NCI-H510A treated with DMSO at 0.1 percent for 48 hours (cell line): Measurements from ENCODE around the gene EIPR1.
"Not testable (repeated sequence)": the region's sequence is repeated elsewhere in the genome, so short reads cannot be mapped to it uniquely, and the experiment has no call there.

ENCODE experiments used
- DNase-seq: peaks from one replicate; lab custom pipeline; 2025; lab: John Stamatoyannopoulos, UW

EIPR1 gene

DNA sequence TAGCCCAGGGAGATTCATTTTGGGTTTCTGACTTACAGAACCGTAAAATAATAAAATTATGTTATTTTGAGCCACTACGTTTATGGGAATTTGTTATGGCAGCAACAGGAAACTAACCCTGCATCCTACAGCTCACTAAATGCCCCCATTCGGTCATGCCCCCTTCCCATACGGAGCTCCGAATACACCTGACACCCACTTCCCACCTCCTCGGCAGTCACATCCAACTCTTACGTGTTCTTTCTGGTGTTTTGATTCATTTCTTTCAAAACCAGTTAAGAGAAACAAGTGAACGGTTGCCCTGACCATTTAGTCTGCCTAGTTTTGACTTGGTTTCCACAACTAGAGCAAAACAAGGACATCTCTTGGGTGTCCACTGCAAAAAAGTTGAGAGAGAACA, 19.7 kb downstream of the EIPR1 start:
- no peak for DNase-seq

DNA sequence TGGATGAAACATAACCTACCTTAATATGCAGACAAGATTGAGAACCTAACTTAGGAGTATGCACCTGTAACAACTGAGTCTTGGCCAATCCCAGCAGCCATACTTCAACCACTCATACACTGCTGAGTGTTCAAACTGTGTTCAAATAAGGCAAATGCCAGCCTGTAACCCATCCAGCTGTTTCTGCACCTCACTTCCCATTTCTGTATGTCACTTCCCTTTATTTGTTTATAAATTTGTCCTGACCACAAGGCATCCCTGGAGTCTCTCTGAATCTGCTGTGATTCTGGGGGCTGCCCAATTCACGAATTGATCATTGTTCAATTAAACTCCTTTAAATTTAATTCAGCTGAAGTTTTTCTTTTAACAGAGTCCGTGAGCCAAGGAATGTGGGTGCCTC, 20.2 kb downstream of the EIPR1 start:
- not testable (repeated sequence) for DNase-seq

DNA sequence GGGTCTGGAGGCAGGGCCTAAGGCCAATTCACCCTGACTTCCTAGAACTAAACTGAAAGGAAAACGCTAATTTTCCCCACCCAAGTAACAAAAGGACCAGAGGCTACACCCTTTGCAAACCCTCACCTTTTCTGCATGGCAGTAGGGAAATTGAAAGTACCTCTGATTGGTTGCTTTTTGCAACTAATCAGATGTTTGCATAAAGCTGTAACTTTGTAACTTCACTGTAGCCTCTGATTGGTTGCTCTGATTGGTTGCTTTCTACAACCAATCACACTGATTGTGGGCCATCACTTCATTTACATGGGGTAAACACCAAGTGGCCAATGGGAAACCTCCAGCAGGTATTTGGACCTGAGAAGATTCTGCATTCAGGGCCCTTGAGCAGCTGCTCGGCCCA, 20.8 kb downstream of the EIPR1 start:
- no peak for DNase-seq

DNA sequence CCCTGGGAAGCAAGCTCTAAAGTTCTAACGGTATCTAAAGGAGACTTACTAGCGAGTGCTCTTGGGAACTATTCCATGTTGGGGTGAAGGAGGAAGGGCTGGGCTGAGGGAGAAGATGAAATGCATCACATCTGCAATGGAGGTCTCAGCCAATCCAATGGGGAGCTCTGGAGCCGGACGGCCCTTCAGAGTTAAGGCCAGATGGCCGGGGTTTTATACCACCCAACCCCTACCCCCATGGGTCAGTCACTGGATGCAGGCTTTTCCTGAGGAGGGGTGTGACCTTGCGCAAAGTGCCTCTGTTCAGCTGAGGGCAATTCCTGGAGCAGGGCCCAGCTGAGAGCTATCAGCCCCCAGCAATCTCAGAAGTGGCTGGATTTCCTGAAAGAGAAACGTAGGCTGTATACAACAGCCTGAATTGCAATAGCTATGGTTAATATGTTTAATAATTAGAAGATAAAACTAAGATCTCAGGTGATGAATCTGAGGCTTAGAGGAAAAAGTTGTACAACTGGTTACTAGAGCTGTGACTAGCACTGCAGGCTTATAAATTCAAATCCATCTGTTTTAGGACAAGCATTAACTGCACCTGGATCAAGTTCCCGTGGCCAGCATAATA, 21.6 kb downstream of the EIPR1 start:
- peak; percentile 36 for DNase-seq

DNA sequence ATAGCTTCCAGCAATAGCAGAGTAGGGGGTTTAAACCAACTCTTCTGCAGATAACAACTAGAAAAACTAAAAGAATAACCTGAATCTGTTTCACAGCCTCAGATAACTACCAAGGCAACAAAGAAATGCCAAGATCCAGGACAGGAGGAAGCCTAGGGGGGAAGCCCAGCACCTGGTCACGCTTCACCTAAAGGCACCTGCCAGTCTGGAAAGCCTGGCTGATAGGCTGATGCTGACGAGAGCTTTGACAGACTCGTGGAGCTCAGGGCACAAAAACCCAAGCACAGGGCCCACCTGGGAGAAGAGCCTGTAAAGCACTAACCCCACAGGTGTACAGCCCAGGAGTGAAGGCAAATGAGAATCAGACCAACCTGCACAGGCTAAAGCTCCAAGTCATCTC, 22.6 kb downstream of the EIPR1 start:
- DNase-seq = peak; percentile 56

DNA sequence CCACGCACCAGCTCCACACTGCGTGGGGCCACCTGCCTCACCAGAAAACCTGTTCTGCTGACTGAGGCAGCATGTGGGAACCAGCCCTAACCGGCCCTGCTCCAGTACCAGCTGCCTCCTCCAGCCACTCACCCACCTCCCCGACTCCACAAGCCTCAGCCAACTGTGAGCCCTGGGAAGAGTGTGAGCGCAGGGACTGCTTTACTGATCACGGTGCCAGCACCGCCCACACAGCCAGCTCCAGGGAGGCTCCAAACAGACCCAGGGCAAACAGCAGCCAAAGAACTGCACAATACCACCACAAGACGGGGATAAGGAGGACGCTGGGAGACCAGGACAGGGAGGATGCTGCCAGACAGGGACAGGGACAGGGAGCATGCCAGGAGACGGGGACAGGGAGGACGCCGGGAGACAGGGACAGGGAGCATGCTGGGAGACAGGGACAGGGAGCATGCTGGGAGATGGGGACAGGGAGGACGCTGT, 28.4 kb downstream of the EIPR1 start:
- DNase-seq = peak; percentile 51

DNA sequence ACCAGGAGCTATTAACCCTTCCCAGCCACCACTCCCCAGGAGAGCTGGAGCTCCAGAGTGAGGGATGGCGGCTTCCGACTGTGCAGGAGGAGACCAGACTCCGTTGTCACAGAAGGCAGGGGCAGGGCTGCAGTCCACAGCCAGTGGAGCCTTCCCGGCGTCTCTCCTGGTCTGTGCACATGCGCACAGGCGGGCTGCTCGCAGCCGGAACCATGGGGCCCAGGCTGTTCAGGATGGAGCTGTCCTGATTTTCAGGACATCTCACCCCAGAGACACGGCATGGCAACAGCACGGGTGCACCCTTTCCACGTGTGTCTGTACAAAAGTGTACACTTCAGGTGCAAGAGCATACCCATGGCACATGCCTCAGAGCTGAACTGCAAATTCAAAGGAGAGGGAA, 28.9 kb downstream of the EIPR1 start:
- no peak for DNase-seq

DNA sequence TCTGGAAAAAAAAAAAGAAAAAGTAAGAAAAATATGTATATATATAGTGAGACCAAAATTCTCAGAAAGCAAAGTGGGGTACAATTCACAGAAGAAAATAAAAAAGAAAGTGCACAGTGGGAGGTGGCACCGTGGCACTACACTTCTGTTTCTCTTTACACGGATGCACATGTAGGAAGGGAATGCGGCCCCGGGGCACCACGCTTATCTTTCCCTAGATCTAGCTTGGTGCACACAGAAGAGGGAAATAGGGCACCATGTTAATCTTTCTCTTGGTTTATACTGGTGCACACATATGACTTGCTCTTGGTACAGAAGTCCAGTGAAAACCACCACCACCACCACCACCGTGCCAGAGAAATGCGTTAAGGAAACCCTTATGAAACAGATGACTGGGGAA, 32.0 kb downstream of the EIPR1 start:
- DNase-seq = no peak

DNA sequence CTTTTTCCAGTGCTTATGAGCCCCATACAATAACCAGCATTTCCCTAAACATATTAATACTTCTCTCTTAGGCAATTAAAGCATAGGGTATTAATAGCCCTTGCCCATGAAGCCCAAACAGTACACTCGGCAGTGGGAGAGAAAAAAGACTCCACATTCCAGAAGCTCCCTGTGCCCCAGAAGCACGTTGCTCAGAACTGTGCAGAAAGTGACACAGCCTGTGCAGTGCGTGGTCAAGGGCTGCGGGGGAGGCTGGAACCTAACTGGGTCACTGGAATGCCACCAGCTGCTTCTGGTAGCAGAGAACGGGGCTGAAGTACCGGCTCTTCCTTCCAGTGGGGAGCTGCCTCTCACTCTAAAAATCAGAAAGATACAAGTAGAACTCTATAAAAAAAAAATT, 32.7 kb downstream of the EIPR1 start:
- DNase-seq = no peak

DNA sequence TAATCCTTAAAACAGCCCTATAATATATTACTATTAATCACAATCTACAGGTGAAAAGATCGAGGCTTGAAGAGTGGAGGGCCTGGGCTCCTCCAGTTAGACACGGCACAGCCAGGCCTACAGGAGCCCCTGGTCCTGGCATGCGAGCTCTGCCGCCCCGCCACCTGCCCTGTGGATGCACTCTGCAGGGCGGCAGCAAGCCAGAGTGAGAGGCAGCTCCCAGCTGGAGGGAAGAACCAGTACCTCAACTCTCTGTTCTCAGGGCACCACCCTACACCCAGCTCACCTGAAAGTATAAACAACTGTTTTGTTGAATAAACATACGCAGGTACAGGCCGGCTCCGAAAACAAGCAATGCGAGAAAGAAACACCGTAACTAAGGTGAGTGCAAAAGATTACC, 34.6 kb downstream of the EIPR1 start:
- no peak for DNase-seq

DNA sequence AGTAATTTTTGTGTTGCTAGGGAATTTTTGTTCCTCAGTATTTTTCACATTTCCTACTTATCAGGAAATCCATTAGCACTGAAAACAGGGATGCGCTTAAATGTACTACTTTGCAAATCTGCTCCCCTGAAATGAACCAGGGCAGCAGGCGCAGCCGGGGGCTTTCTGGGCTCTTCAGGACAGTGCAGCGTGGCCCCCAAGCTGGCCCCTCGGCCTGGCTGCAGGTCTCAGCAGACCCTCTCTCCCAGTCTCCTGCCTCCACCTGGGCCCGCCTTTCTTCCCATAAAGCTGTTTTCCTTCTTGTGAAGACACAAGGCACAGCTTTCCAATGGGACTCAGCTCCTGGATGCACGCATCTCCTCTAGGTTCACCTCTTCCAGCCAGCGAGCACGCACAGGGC, 35.3 kb downstream of the EIPR1 start:
- DNase-seq = no peak

DNA sequence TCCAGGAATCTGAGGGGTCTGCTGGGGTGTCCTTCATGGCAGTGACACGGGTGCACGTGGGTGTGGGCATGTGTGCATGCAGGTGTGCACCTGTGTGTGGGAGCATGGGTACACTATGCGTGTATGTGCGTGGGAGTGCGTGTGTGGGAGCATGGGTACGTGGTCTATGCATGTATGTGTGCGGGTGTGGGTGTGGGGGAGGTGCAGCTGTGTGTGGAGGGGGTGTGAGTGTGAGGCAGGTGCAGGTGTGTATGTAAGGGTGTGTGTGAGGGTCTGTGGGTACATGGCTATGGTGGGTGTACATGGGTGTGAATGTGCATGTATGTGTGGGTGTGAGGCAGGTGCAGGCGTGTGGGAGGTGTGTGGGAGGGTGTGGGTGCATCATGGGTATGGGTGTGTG, 36.3 kb downstream of the EIPR1 start:
- DNase-seq = no peak

DNA sequence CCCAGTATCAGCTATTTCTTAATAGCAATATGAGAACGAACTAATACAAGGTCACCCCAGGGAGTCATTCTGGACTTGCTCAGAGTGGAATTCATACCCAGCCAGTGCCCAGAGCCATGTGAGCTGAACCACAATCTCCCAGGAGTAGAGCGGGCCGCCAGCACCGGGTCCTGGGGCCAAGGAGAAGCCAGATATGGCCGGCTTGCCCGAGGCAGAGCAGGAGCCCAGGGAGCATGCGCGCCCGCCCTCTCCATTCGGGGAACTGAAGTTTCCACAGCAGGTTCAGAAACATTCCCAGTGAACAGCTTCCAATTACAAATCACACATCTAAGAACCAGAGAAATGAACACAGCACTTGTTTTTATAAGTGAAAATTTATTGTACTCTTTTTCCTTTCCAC, 37.5 kb downstream of the EIPR1 start:
- no peak for DNase-seq

DNA sequence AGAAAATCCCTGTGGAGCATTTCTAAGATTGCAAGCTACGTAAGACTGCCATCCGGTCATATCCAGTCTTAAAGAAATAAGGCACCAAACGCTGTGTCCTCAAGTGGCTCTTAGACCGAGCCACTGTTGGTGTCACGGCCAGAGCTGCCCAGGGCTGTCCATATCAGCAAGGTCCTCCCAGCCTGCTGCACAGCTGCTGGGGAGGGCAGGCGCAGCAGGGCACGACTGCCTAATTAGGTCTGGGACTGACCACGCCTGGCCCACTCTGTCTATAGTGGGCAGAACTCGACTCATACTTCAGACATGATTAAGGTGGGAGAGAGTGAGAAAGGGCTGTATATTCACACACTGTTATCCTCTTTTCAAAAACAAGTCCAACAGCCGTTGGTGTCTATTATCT, 39.3 kb downstream of the EIPR1 start:
- DNase-seq = no peak

DNA sequence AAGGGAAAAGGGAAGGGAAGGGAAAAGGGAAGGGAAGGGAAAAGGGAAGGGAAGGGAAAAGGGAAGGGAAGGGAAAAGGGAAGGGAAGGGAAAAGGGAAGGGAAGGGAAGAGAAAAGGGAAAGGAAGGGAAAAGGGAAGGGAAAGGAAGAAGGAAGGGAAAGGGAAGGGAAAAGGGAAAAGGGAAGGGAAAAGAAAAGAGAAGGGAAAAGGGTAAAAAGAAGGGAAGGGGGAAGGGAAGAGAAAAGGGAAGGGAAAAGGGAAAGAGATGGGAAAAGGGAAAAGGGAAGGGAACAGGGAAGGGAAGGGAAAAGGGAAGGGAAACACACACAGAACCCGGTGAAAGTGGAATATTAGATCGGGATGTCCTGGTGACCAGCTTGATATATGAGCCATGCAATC, 40.8 kb downstream of the EIPR1 start:
- no peak for DNase-seq

DNA sequence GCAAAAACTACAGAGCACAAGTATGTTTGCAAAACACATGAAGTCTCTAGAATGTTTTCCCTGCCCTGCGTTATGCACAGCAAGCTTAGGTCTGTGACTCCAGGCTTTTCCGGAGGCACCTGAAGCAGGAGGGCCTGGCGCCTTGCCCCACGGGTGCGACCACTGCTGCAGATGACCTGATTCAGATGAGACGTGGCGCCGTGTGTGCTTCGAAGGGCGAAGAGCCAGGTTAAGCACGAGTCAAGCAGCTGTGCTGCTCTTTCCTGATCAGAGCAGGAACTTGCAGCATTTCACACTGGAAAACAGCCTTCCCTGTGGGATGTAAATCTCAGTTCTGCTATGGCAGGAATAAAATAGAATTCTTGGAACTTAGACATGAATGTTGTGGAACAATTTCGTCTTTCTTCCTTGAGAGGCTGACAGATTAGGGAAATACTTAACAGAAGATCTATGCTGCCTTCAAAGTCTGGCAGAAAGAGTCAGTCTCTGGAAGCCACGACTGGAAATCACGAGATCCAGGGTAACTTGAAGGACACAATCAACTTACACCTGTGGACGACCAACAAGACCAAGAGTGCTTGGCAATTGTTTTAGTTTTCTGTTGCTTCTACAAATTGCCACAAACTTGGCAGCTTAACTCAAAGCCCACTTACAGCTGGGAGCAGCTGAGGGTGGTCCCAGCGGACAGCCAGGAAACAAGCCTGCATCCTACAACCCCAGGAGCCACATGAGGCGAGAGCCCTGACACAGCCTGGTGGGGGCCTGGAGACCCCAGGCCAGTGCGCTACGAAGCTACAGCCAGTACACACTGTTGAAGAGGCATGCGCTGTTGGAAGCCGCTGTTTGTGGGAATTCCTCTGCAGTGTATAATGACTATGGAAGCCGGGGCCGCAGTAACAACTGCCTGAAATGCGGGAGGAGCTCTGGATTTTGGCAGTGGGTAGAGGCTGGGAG, 42.9 kb downstream of the EIPR1 start:
- no peak for DNase-seq

DNA sequence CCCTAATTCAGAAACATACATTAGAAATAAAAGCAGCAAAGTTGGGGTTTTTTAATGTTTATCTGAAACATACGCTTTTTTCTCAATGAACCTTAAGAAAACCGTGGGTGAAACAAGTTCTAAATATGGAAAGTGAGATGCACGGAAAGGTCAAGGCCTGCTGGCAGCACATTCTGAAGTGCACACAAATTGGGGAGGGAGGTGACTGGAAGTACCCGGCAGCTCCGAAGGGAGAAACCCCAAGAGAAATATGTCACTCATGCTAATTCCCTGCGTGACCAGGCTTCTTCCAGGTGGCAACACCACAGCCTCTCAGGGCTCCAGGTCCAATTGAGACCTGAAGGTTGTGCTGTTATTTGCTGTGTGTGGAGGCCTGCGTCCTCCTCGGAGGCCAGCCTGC, 45.5 kb downstream of the EIPR1 start:
- no peak for DNase-seq

DNA sequence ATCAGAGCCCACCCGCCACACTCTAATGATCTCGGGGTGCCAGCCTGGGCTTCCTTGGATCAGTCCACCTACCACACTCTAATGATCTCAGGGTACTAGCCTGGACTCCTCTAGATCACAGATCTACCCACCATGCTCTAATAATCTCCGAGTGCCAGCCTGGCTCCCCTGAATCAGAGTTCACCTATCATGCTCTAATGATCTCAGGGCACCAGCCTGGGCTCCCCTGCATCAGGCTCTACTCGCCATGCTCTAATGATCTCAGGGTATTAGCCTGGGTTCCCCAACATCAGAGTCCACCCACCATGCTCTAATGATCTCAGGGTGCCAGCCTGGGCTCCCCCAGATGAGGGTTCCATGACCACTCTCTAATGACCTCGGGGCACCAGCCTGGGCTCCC, 48.1 kb downstream of the EIPR1 start:
- no peak for DNase-seq

DNA sequence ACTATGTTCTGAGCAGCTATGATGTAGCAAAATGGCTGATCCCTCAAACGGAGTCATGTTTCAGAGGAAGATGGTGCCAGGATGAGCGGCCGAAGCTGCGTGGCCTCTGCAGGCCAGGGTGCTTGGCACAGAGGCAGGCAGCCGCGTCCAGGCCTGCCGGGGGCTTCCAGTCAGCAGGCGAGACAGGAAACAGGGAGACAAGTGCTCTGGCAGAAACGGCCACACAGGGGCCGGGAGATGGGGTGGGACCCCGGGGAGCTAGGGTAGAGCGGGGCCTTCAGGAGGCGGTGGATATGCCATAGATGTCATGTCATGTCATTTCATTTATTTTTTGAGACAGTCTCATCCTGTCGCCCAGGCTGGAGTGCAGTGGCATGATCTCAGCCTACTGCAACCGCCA, 50.7 kb downstream of the EIPR1 start:
- no peak for DNase-seq

DNA sequence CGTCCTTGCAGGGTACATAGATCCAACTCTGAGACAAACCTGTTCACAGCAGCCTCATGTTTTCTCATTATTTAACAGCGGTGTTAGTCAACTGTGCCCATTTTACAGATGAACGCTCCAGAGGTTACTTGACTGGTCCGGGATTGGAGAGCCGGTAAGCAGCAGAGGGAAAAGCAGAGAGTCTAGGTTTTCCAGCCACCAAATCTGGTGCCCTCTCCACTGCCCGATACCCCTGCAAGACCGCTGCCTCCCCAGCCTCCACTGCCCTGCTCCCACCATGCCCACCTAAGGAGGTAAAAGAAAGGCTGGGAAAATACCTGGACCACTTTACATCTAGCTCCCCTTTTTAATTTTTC, 51.5 kb downstream of the EIPR1 start:
- DNase-seq = no peak

DNA sequence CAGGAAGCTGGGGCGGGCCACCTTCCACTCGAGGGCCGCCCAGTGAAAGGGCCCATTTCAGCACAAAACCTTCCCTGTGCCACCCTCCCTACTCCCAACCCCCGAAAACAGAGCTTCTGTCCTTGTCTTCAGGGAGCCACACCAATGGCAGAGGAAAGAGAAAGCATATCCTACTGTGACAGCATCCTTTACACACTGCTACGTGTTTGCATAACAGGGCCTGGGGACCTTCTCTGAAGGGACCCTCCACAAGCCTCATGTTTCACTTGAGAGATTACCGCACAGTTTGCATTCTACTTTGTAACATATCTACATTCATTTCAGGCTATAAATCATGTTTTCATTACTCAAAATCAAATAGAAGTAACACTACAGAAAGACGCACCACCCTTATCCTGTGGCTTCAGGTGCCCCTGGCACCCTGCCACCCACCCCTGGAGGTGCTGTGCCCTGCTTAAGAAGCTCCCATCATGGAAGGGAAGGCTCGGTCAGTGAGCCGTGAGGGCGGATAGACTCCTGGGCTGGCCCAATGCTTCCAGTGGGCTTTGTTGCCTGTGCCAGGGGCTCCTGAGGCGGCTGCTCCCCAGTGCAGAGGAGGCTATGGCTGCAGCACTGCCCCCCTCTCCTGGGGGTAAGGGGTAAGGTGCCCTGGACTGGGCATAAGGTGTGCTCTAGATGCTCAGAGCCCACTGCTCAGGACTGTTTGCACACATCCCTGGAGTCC, 52.0 kb downstream of the EIPR1 start:
- no peak for DNase-seq

DNA sequence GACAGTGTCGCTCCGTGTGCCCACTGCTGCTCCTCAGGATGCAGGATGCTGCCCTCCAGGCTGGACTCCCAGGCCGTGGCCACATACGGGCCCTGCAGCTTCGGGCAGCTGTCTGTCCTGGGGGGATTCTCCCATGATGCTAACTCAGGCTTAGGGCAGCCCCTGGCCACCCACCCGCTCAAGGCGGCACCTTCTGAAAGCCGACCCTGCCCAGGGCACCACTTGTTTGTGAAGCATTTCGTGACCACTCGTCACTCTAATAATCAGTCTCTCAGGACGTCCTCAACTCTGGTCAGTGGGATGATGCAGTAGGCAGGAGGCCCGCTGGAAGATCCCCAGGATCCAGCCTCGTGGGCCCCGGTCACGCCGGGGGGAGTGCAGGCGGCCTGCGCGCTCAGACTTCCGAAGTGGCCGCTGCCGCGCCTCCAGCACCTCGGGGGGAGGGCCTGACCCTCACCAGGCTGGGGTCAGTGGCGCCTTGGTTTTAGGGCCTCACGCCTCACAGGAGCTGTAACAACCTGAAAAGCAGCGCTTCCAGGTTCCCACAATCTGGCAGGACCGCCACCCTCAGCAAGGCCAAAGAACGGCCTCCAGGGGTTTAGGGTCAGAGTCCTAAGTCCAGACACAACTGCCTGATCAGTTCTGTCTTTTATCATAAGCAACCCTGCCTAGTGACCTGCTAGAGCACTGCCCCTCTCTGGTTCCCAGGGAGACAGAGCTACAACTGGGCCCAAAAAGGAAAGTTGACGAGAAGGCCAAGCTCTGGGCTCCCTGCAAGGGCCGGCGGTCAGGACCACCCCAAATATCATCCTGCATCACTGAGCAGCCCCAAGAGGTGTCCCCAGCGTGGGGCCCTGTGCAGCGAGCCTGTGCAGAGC, 53.0 kb downstream of the EIPR1 start:
- no peak for DNase-seq
